Measurements from ENCODE around the gene C12orf60. TPM values are rescaled to one million over a fixed set of nuclear protein-coding genes. Genes with fewer than 3 reads are reported as not detected.

The C12orf60 gene
- total and polyA plus RNA-seq, 2 of the 8 experiments (the other 6 are each of a cell fraction or from before 2014, with no cell fraction given): 1.2 to 1.5 TPM

- 87% methylated on average over 2 of the region's 2 CpGs; no CpG with 5 or more reads in 1 of the 2 experiments for WGBS, 2 experiments (ENCODE audit: extremely low coverage in 1 of 2, insufficient coverage in 1 of 2, insufficient read length in 1 of 2, insufficient replicate concordance in 2 of 2, low coverage in 1 of 2, low lambda C conversion rate in 2 of 2, missing lambda C conversion rate in 1 of 2)
- no peak overlapping the region for H2BK5ac ChIP-seq (ENCODE audit: low read depth, low read length)
- H3K14ac ChIP-seq (ENCODE audit: insufficient read length): no peak overlapping the region
- no peak overlapping the region for H2AFZ ChIP-seq (ENCODE audit: low read length)
- no peak overlapping the region for H2AK5ac ChIP-seq (ENCODE audit: low read depth, low read length)
- H2BK20ac ChIP-seq (ENCODE audit: low read length): no peak overlapping the region
- H3K27ac ChIP-seq (ENCODE audit: low read depth, low read length): no peak overlapping the region
- no peak overlapping the region for H2BK120ac ChIP-seq (replicated peaks; ENCODE audit: low read depth, low read length)
- ChIA-PET CTCF (ENCODE audit: partially characterized antibody) (interaction anchor here (0.6 to 6.7 kb wide), 5 partner anchors 42 to 225 kb away, joined by 3 to 116 read pairs (median 4); no protein-coding TSS in a partner anchor), POLR2A (ENCODE audit: partially characterized antibody) (interaction anchor here (0.6 kb wide), 1 partner anchor 843 kb away, joined by 3 read pairs; no protein-coding TSS in a partner anchor)
- H3K56ac ChIP-seq (replicated peaks; ENCODE audit: insufficient read length, low read depth, low read length): no peak overlapping the region
- FAIRE-seq: no peak
- no peak overlapping the region for H3K18ac ChIP-seq (ENCODE audit: extremely low read depth, low read length)
- H3K79me2 ChIP-seq (ENCODE audit: control insufficient read depth in 1 of 2, insufficient read depth in 2 of 2, low read length in 2 of 2): no peaks in the 10 kb centered on the region
- peaks cover 0 to 6% (median 0%) of the 10 kb centered on the region in 4 experiments; a peak in 2 of 7 replicates for H3K4me1 ChIP-seq (replicated peaks in 1 of 4; ENCODE audit: control insufficient read depth in 3 of 4, insufficient read depth in 4 of 4, low read length in 3 of 4)
- no peaks in the 10 kb centered on the region for H3K9me3 ChIP-seq (ENCODE audit: insufficient read depth in 2 of 2, low read depth in 1 of 2, low read length in 1 of 2)
- H2BK12ac ChIP-seq (ENCODE audit: low read depth, low read length): no peak overlapping the region
- H4K91ac ChIP-seq (replicated peaks; ENCODE audit: insufficient read length, low read length): no peak overlapping the region
- TF ChIP-seq EP300 (IDR thresholded peaks at IDR 0.05; ENCODE audit: borderline replicate concordance in 1 of 2, low read depth in 2 of 2, low read length in 2 of 2) (no peak), SP2 (IDR thresholded peaks at IDR 0.05; ENCODE audit: low read length) (no peak), GTF2F1 (IDR thresholded peaks at IDR 0.05; ENCODE audit: borderline replicate concordance, low read depth, low read length) (no peak), RFX5 (IDR thresholded peaks at IDR 0.05; ENCODE audit: borderline replicate concordance, low read depth, low read length) (no peak), CHD1 (IDR thresholded peaks at IDR 0.05; ENCODE audit: low read depth, low read length) (no peak), CHD2 (IDR thresholded peaks at IDR 0.05; ENCODE audit: low read length) (no peak), POLR2AphosphoS5 (IDR thresholded peaks at IDR 0.05; ENCODE audit: low read depth, low read length) (no peak), SIX5 (IDR thresholded peaks at IDR 0.05; ENCODE audit: low read depth, low read length) (no peak), HDAC2 (IDR thresholded peaks at IDR 0.05; ENCODE audit: borderline replicate concordance in 1 of 2, low read depth in 2 of 2, low read length in 2 of 2) (no peak), MAFK (IDR thresholded peaks at IDR 0.05; ENCODE audit: low read depth, low read length) (no peak), SRF (IDR thresholded peaks at IDR 0.05; ENCODE audit: low read depth, low read length) (no peak)
- no peak overlapping the region for H4K8ac ChIP-seq (ENCODE audit: extremely low read depth, insufficient read depth, low read length)
- no peaks in the 10 kb centered on the region for H4K20me1 ChIP-seq (replicated peaks in 1 of 2; ENCODE audit: control insufficient read depth in 1 of 2, insufficient read depth in 2 of 2, low read length in 2 of 2)
- DNase-seq (ENCODE audit: low read depth in 1 of 2, low spot score in 2 of 2): no peak
- H3K79me1 ChIP-seq (ENCODE audit: low read depth, low read length): no peaks in the 10 kb centered on the region
- no peak overlapping the region for H3K4me3 ChIP-seq (ENCODE audit: extremely low read depth in 1 of 4, insufficient read depth in 2 of 4, low read depth in 3 of 4, low read length in 4 of 4)
- no peak overlapping the region for H3K4ac ChIP-seq (replicated peaks; ENCODE audit: insufficient read length, low read depth, low read length)
- no peak overlapping the region for H4K5ac ChIP-seq (ENCODE audit: insufficient read length, low read depth, low read length)
- H3K27me3 ChIP-seq (replicated peaks in 1 of 4; ENCODE audit: control insufficient read depth in 3 of 4, extremely low read depth in 1 of 4, insufficient read depth in 3 of 4, low read length in 3 of 4): no peaks in the 10 kb centered on the region
- H3K23ac ChIP-seq (ENCODE audit: insufficient read length): no peak overlapping the region
- no peak overlapping the region for H3K4me2 ChIP-seq (ENCODE audit: insufficient read depth in 1 of 2, low read depth in 2 of 2, low read length in 2 of 2)
- H3K36me3 ChIP-seq (ENCODE audit: control insufficient read depth in 2 of 4, insufficient read depth in 4 of 4, low read length in 3 of 4): no peaks in the 10 kb centered on the region
- H3K9ac ChIP-seq (replicated peaks in 1 of 4; ENCODE audit: extremely low read depth in 1 of 4, low read depth in 3 of 4, low read length in 3 of 4): no peak overlapping the region
- no peaks in the 10 kb centered on the region for H3K23me2 ChIP-seq (ENCODE audit: low read depth, low read length)
- H2BK15ac ChIP-seq (ENCODE audit: low read length): no peak overlapping the region
Observed at GRCh38 chr12:14849661-14850060, 46.2 kb downstream of the C12orf60 start.

All from H1 (cell line).